Subcutaneous adipose tissue (tissue), 4 donors: ENCODE measurements around the gene MAPRE2. TPM values are rescaled to one million over a fixed set of nuclear protein-coding genes. Genes with fewer than 3 reads are reported as not detected.

ENCODE experiments used
- total RNA-seq, 4 donors: library from RNA; depleted of rRNA; stranded (reverse); fragments of >200 nt; gene quantifications; one replicate each; pipeline ENCODE4 v1.1.0, GENCODE V29; 2016
- TF ChIP-seq, protein P1 (sequence below): fragments of 450-650 bp; IDR thresholded peaks from one replicate; pipeline ENCODE4 v1.5.1; 2016; ENCODE audit warnings: low read depth, mild to moderate bottlenecking, control low read depth, antibody characterized with exemption, moderate library complexity

Gene MAPRE2
- total RNA-seq, 4 donors from 2014 or later: 11.9 to 27.6 (median 21.2) TPM

GRCh38 chr18:35117372-35117771, 76.2 kb downstream of the MAPRE2 start:
- TF ChIP-seq, protein P1, sequence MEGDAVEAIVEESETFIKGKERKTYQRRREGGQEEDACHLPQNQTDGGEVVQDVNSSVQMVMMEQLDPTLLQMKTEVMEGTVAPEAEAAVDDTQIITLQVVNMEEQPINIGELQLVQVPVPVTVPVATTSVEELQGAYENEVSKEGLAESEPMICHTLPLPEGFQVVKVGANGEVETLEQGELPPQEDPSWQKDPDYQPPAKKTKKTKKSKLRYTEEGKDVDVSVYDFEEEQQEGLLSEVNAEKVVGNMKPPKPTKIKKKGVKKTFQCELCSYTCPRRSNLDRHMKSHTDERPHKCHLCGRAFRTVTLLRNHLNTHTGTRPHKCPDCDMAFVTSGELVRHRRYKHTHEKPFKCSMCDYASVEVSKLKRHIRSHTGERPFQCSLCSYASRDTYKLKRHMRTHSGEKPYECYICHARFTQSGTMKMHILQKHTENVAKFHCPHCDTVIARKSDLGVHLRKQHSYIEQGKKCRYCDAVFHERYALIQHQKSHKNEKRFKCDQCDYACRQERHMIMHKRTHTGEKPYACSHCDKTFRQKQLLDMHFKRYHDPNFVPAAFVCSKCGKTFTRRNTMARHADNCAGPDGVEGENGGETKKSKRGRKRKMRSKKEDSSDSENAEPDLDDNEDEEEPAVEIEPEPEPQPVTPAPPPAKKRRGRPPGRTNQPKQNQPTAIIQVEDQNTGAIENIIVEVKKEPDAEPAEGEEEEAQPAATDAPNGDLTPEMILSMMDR: no peak

DNA sequence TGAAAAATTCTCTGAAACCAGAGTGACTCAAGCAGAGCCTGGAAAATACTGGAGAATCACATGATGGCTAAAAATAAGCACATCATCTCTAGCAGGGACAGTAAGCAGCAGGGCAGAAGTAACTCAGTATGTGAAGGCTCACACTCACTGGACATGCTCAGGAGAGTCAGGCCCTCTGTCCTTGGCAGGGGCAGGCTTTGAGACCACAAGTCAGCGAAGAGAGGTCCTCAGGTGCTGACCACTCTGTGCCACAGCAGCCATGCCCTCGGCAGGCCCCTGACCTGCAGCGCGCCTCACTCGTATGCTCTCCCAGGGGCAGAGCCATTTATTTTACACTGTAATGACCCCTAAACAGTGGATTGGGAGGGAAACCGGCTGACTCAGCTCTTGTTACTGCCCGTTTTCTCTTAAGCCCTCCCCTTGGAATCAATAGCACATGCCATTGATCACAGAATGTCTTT, 76.8 kb downstream of the MAPRE2 start:
- TF ChIP-seq, protein P1: no peak

- TF ChIP-seq, protein P1: no peak
Observed at GRCh38 chr18:35118641-35119040, 77.4 kb downstream of the MAPRE2 start.

DNA sequence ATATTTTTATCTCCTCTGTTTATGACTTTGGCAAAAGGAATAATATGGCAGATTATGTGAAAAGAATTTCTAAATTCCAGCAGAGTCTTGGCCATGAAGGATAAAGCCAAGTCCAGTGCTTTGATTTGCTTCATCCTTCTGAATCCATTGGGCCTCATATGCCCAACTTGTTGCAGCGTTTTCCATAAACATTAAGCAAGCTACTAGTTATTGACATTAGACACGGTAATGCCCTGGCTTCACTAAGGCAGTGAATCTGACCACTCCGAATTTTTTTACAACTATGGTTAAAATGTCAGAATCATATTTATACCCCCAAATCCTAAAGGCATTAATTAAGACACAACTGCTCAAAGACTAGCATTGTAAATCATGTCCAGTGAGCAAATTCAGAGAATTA, 79.8 kb downstream of the MAPRE2 start:
- TF ChIP-seq, protein P1: no peak

DNA sequence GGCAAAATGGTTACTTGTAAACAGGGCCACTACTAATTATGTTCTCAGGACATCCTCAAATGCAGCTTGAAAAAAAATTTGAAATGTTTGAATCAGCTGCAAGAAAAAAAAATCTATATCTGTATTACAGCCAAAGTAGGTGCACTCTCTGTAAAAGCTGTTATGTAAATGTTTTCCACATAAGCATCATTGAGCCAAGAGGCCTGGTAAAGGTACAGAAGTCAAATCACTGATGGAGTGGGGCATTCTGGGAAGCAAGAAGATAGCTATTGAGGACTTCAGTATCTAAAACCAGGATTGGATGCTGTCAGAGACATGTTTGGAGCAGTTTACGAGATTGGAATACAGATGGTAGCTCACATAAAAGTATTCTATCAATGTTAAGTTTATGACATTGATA, 80.3 kb downstream of the MAPRE2 start:
- TF ChIP-seq, protein P1: no peak

- TF ChIP-seq, protein P1: no peak
Observed at GRCh38 chr18:35122586-35123224, 81.5 kb downstream of the MAPRE2 start.

DNA sequence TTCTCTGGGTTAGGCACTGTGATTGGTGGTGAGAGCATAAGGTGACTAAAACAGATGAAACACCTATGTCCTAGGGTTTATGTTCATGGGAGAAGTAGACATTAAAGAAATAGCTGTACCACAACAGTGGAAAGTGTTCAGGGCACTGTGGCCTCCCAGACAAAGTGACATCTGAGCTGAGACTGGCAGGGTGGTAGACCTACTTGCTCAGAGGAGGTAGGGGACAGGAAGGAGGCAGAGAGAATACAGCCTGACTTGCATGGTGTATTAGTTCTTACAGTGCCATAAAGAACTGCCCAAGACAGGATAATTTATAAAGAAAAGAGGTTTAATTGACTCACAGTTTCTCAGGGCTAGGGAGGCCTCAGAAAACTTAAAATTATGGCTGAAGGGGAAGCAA, 82.6 kb downstream of the MAPRE2 start:
- TF ChIP-seq, protein P1: no peak
